ENCODE measurements around the gene SRP68.

Gene SRP68

GRCh38 chr17:76077584-76078110 lies 5.3 kb upstream of the SRP68 start:
- no peak overlapping the region for H3K27ac ChIP-seq
- no peak for TF ChIP-seq CTCF (conservative IDR thresholded peaks at IDR 0.05; ENCODE audit: low read depth)
- ChIA-PET POLR2A (ENCODE audit: low non-redundant PET) (interaction anchor here (0.7 kb wide), 1 partner anchor 61 kb away, joined by 5 read pairs; no protein-coding TSS in a partner anchor), CTCF (interaction anchor here (0.6 to 1.1 kb wide), 4 partner anchors 13 to 236 kb away, joined by 3 to 10 read pairs (median 4); no protein-coding TSS in a partner anchor)
- no peak for DNase-seq (ENCODE audit: low spot score)

GRCh38 chr17:76076765-76077583 lies 4.7 kb upstream of the SRP68 start:
- DNase-seq (ENCODE audit: low spot score): no peak
- POLR2A ChIA-PET (ENCODE audit: low non-redundant PET): no interaction called here
- H3K27ac ChIP-seq: no peak overlapping the region
- CTCF ChIA-PET: interaction anchor here (0.7 to 1.1 kb wide), 2 partner anchors 203 to 236 kb away, joined by 3 to 4 read pairs; no protein-coding TSS in a partner anchor
- TF ChIP-seq CTCF (conservative IDR thresholded peaks at IDR 0.05; ENCODE audit: low read depth): no peak

DNA sequence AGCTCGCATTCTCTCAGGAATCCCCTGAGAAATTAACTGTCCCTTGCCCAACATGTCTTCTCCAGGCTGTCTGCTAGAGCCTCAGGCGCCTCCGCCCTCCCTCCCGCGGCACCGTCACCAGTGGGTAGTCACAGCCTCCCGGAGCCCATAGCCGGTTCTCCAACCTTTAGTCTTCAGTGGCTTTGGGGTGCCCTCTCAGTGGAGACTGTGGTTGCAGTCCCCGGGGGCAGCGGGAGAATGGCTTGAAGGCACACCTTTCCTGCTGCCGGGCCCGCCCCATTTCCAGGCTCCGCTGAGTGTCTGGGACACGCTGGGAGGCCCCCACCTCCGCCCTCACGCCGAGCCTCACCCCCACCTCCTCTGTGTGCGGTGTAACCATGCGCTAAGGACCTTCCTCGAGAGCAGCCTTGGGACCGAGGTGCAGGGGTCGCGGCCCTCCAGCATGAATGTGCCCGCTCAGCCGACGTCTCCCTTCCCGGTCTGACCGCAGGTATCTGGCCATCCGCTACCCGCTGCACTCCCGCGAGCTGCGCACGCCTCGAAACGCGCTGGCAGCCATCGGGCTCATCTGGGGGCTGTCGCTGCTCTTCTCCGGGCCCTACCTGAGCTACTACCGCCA lies 3.9 kb upstream of the SRP68 start:
- TF ChIP-seq CTCF (conservative IDR thresholded peaks at IDR 0.05; ENCODE audit: low read depth): no peak
- DNase-seq (ENCODE audit: low spot score): no peak
- POLR2A ChIA-PET (ENCODE audit: low non-redundant PET): no interaction called here
- CTCF ChIA-PET: interaction anchor here (0.7 kb wide), 1 partner anchor 213 kb away, joined by 3 read pairs; no protein-coding TSS in a partner anchor
- no peak overlapping the region for H3K27ac ChIP-seq

GRCh38 chr17:76075364-76076145 lies 3.2 kb upstream of the SRP68 start:
- TF ChIP-seq CTCF (conservative IDR thresholded peaks at IDR 0.05; ENCODE audit: low read depth): no peak; the same call in 1 of the 2 replicates
- ChIA-PET POLR2A (ENCODE audit: low non-redundant PET) (no interaction called here), CTCF (interaction anchor here (0.7 kb wide), 1 partner anchor 214 kb away, joined by 3 read pairs; no protein-coding TSS in a partner anchor)
- H3K27ac ChIP-seq: no peak overlapping the region
- no peak for DNase-seq (ENCODE audit: low spot score)

- CTCF ChIA-PET: interaction anchor here (0.6 kb wide), 1 partner anchor 301 kb away, joined by 3 read pairs; no protein-coding TSS in a partner anchor
- POLR2A ChIA-PET (ENCODE audit: low non-redundant PET): interaction anchor here (0.5 kb wide), 1 partner anchor 123 kb away, joined by 4 read pairs; no protein-coding TSS in a partner anchor
- TF ChIP-seq CTCF (conservative IDR thresholded peaks at IDR 0.05; ENCODE audit: low read depth): no peak
These were observed 2.4 kb upstream of the SRP68 start, which contains the start of gene GALR2 for GRCh38 chr17:76074390-76075363. Gene GALR2, plus strand, starts transcription at chr17:76074781. Its CDS starts 103 bp downstream, at chr17:76074884.

More at GRCh38 chr17:76074390-76075363, 2.4 kb upstream of the SRP68 start, which contains the start of gene GALR2:
- no peak for DNase-seq (ENCODE audit: low spot score)
- H3K27ac ChIP-seq: no peak within 1 kb of the TSS
